AG08395 (cell line): ENCODE measurements around the gene PAK6.

Source experiments
- DNase-seq: peaks from one replicate; pipeline ENCODE4 v3.0.0; 2012; ENCODE audit warnings: mixed read lengths, low spot score

The PAK6 gene

DNA sequence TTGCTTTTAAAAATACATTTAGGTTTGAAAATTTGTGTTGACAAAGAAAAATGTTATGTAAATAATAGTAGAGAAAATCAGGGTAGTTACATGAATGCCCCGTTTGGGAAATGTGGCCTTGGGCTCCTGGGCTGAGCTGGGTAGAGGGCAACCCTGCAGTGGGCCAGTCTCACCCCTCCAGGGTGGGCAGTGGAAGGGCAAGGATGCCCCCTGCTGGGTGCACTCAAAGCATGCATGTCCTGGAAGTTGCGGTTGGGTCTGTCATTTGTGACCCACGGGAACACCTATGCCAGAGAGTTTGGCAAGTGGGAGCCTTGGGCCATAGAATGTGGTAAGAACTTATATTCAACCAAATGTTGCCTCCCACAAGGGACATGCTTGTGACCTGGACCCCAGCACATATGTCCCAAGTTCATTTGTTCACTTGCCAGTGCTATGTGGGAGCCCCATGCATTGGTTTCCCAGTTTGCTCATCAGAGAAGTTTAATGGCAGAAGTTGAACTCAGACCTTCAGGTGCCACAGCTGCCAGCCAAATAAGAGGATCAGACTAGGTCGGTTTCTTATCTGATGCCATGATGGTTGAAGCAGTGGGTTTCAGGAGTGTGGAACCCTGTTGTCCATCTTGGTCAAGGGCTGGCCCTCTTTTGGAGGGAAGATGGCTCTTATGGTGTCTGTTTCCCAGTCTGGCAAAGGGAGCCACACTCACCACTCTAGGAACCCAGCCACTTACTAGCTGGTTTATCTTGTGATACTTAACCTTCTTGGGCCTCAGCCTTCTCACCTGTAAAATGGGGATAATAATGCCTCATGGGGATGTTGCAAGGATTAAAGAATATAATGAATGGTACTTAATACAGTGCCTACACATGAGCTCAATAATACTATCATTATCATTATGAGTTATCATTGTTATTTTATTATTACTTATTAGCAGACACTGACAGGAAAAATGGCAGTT lies 71.4 kb downstream of the PAK6 start:
- peak; percentile 55 for DNase-seq

DNA sequence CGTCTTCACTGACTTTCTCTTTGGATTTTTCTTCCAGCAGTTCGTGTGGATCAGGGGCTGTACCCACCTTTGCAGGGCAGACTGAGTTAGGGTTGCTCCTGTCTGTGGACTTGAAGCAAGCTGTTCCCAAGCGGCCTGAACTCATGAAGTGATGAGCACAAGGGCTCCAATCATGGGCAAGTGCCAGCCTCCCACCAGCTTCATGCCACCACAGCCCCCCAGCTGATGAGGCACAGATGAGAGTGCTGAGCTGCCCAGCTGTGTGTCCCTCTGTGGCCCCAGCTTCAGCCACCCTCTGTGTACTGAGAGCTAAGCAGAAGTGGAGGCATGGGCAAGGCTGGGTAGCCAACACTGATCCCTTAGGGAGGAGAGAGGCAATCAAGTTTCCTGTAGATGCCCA lies 72.1 kb downstream of the PAK6 start:
- no peak for DNase-seq

GRCh38 chr15:40312370-40313158 lies 73.7 kb downstream of the PAK6 start:
- DNase-seq = no peak

DNA sequence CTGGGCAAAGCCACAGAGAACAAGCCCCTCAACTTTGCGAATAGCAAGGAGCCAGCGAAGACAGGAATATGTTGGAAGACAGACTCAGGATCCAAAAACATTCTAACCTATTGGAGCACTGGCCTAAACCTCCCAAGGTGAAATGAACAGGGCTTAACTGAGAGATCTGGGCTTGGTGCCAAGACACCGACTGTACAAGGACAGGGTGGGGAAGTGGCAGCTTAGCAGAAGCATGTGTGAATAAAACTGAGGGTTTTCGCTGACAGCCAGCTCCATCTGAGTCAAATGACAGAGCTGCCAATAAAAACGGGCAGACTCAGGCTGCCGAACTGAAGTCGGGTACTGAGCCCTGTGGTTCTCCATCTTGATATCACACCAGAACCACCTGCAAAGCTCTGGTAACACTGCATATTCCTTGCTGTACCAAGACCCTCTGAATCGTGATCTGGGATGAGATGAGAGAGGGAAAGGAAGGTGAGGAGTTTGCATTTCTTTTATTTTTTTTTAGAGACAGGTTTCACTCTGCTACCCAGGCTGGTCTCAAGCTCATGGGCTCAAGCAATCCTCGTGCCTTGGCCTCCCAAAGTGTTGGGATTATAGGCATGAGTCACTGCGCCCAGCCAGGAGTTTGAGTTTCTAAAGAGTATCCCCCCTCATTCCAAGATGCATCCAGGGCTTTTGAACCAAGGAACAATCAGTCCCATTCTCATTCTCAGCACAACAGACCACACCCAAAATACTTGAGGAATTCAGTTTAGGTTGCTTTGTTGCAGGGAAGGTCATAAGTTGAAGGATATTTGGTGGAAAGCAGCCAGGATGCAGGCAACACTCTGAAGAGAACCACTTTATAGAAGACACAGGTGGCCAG lies 74.9 kb downstream of the PAK6 start:
- DNase-seq = peak; percentile 38

- DNase-seq = peak; percentile 90
Measured at GRCh38 chr15:40314723-40315276, 75.9 kb downstream of the PAK6 start.

DNA sequence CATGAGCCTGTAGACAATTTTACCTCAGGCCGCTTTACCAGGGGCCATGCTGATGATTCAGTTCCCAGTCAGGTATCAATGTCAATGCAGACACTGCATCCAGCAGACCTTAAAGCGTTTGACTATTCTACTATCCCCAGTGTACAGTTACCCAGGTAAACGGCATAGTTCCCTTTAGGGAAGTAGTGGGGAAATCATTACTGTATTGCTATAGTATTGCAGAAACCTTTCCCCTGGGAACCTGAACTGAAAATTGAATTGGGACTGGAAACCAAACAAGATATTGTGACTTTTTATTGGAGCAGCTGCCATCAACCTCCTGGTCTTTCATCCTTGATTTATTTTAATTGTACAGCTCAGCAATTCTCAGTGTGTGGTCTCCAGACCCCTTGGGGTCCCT lies 78.1 kb downstream of the PAK6 start:
- no peak for DNase-seq

GRCh38 chr15:40317580-40317979 lies 78.7 kb downstream of the PAK6 start:
- DNase-seq = no peak

DNA sequence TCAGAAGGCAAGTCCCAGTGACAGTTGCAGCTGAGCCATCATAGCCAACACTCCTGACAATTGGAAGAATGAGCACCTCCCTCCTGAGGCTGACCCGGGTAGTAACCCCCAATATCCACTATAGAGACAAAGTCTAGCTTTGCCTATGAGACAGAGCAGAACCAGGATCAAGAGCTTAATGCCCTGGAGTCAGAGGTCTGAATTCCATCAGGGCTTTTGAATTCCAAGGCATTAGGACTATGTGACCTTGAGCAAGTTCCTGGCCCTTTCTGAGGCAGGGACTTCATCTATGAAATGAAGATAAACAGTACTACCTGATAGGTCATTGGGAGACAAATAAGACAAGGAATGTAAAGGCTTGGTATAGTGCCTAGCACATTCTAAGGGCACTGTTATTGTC lies 81.5 kb downstream of the PAK6 start:
- no peak for DNase-seq

GRCh38 chr15:40320931-40321371 lies 82.1 kb downstream of the PAK6 start:
- DNase-seq = peak; percentile 75

DNA sequence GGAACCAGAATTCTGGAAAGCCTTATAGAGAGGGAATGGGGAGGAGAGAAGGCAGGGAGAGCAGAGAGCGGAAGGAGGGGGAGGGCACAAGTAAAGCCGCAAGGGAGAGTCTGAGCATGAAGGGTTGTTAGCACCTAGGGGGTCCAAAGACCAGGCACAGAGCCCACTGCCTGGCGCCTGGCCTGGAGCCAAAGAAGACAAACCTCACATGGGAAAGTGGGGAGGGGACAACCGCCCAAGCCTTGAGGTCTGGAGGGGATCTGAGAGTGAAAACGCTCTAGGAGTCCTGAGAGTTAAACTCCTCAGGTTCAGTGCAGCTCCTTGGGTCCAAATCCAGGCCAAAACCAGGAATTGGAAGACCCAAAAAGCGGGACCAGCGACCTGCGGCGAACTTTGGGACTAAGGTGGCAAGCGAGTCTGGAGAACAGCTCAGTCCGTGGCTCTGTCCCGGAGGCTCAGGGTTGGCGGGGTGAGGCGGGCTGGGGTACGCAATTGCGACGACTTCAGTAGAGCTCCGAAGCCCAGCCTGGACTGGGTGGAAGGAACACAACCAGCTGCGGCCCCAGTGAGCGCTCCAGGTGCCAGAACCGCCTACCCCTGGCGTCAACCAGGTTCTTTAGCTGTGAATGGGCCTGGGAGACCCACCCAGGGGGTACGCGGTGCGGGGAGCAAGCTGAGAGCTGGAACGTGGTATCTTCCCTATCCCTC lies 83.8 kb downstream of the PAK6 start:
- no peak for DNase-seq

DNA sequence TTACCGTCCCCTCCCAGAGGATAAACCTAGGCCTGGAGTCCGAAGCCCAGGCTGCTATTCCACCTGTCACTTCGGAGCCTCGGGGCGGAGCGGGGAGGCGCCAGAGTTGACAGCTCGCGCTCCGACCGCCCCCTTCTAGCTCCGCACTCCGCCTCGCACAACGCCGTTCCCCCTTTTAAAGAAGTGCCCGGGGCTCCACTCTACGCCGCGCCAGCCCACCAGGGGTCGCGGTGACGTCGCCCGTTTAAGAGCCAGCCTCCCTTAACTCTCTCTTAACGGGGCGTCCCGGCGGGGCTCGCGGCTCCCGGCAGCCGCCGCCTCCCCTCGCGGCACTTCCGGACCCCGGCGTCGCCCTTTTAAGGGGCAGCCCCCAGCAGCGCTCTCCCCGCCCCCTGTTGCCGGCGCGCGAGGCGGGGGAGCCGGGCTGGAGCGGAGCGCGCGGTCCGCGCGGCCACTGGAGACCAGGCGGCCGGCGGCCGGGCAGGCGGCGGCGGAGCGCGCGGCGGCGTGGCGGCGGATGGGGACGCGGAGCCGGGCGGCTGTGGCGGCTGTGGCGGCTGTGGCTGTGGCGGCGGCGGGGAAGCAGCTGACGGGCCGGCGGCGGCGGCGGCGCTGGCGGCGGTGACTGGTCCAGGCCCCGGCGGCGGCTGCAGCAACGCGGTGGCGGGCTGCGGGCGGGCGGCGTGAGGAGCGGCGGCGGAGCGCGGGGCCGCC lies 84.5 kb downstream of the PAK6 start, which contains the start of gene INAFM2:
Gene INAFM2 (plus strand): TSS at position 454 of the 714 bp plus-strand sequence. CDS start 364 bp downstream, outside the sequence.
- peak; percentile 93 for DNase-seq

- no peak for DNase-seq
Measured at GRCh38 chr15:40323953-40324937, 85.4 kb downstream of the PAK6 start.

DNA sequence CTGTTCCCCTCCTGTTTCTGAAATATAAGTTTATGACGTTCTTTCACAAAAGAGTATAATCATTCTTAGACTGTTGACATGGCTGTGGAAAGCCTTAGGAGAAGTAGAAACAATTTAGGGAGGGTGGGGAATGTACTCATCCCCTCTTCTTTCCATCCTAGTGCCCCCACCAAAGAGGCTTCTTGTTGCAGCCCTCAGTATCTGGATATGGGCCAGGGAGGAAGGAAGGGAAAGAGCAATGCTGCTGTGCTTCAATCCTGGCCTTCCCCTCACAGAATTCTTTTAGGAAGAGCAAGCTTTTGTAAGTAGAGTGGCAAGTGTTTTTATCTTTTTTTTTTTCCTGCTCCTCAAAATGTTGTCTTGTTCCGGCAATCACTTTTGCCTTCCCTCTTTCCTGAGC lies 86.3 kb downstream of the PAK6 start:
- no peak for DNase-seq

DNA sequence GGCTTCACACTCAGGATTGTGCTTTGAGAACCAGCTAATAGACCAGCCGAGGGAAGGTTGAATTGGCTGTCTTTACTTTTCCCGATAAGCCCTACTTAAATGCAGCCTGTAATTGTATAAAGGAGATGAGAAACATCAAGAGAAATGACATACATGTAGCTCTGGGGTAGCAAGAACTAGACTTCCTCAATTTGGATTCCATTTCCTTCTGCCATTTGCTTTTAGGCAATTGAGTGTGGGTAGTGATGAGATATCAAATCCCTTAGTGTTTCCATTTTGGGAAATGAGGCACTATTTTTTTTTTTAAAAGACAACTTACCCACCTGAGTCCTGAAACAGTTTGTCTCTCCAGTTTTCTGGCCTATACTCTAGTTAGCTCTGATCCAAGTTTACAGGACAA lies 86.8 kb downstream of the PAK6 start:
- DNase-seq = no peak
